ENCODE results near the gene CREBZF. TPM values are rescaled to one million over a fixed set of nuclear protein-coding genes. Genes with fewer than 3 reads are reported as not detected.

The CREBZF gene
- total RNA-seq, 1 experiment from 2014 or later = 50.2 TPM

GRCh38 chr11:85665733-85666132, 804 bp upstream of the CREBZF start:
- Histone ChIP-seq H3K56ac (ENCODE audit: insufficient read length, low read depth, low read length) (no peak overlapping the region), H2BK120ac (ENCODE audit: low read depth, low read length, poor library complexity, severe bottlenecking) (no peak overlapping the region), H2AK5ac (ENCODE audit: insufficient read length, low read length) (no peak overlapping the region), H3K23ac (ENCODE audit: insufficient read length, low read depth, low read length) (no peak overlapping the region), H2BK20ac (ENCODE audit: low read depth, low read length, poor library complexity, severe bottlenecking) (no peak overlapping the region), H3K23me2 (ENCODE audit: insufficient read length, low read depth, low read length, poor library complexity, severe bottlenecking) (peaks cover 7% of the 10 kb centered on the region), H3K9me3 (ENCODE audit: control insufficient read depth, low read depth, low read length) (no peaks in the 10 kb centered on the region), H3K18ac (ENCODE audit: insufficient read length, low read depth, low read length) (no peak overlapping the region), H4K5ac (ENCODE audit: insufficient read length, low read depth, low read length) (no peak overlapping the region), H3K79me1 (ENCODE audit: insufficient read depth, low read depth, low read length, poor library complexity, severe bottlenecking) (no peaks in the 10 kb centered on the region), H3K4me1 (ENCODE audit: insufficient read depth, low read length) (no peaks in the 10 kb centered on the region), H3K9ac (ENCODE audit: extremely low read depth, insufficient read length, low read length) (no peak overlapping the region), H2BK5ac (ENCODE audit: insufficient read length, low read length) (no peak overlapping the region), H3T11ph (ENCODE audit: low read length) (no peak overlapping the region), H3K27ac (ENCODE audit: insufficient read length, low read depth, low read length) (no peak overlapping the region), H2AFZ (ENCODE audit: low read length) (peak overlapping the region; percentile 11), H3K4ac (ENCODE audit: low read depth, low read length) (no peak overlapping the region), H4K91ac (ENCODE audit: insufficient read length, low read depth, low read length) (no peak overlapping the region), H3K27me3 (ENCODE audit: insufficient read depth, low read length) (no peaks in the 10 kb centered on the region; the same call in 1 of the 2 replicates), H3K14ac (ENCODE audit: insufficient read depth, low read length) (no peak overlapping the region), H2BK15ac (ENCODE audit: low read depth, low read length) (no peak overlapping the region), H3K79me2 (ENCODE audit: insufficient read depth, low read length) (peaks cover 24% of the 10 kb centered on the region), H4K20me1 (ENCODE audit: control insufficient read depth, insufficient read depth, insufficient read length) (no peaks in the 10 kb centered on the region), H2BK12ac (ENCODE audit: insufficient read length, low read depth, low read length) (no peak overlapping the region), H3K4me2 (ENCODE audit: insufficient read depth, insufficient read length, low read length) (no peak overlapping the region), H4K8ac (replicated peaks; ENCODE audit: insufficient read length, low read depth, low read length) (no peak overlapping the region)
- DNase-seq = no peak
- WGBS (ENCODE audit: extremely low coverage, insufficient read length, low lambda C conversion rate) = no CpG with 5 or more reads among the region's 5 CpGs
- Mint-ChIP-seq H3K4me1 (peaks cover 19 to 29% of the 10 kb centered on the region in 2 experiments), H3K27ac (peak overlapping the region in 2 of 3 experiments; percentile 55 to 84; a peak in 2 of 7 replicates), H3K36me3 (ENCODE audit: insufficient read depth in 1 of 3, low read depth in 3 of 3) (peaks cover 24 to 34% (median 28%) of the 10 kb centered on the region in 3 experiments), H3K4me3 (no peak overlapping the region; a peak in 1 of 5 replicates), H3K9me3 (peaks cover 3 to 4% of the 10 kb centered on the region in 2 experiments; a peak in 3 of 5 replicates), H3K27me3 (ENCODE audit: low read depth) (peaks cover 10% of the 10 kb centered on the region)
- no peak for TF ChIP-seq CTCF (conservative IDR thresholded peaks at IDR 0.05)

Measured in H9 (cell line).